ENCODE measurements around the gene IGF1R.

IGF1R gene

GRCh38 chr15:98878862-98879261 is 230.5 kb downstream of the IGF1R start:
- no peak overlapping the region for H3K4me3 ChIP-seq (ENCODE audit: low read depth in 1 of 5, low read length in 5 of 5)
- H3K27ac ChIP-seq (ENCODE audit: low read depth, low read length): no peak overlapping the region

GRCh38 chr15:98881526-98882520 is 233.5 kb downstream of the IGF1R start:
- Histone ChIP-seq H3K27ac (ENCODE audit: low read depth, low read length) (no peak overlapping the region), H3K36me3 (ENCODE audit: control insufficient read depth in 5 of 5, insufficient read depth in 5 of 5, low read length in 5 of 5) (no peaks in the 10 kb centered on the region), H3K4me1 (ENCODE audit: control insufficient read depth in 5 of 5, insufficient read depth in 5 of 5, low read length in 5 of 5) (peaks cover 0 to 11% (median 0%) of the 10 kb centered on the region in 5 donors), H3K9me3 (ENCODE audit: control insufficient read depth in 5 of 5, low read length in 5 of 5) (no peaks in the 10 kb centered on the region), H3K9ac (ENCODE audit: low read length in 5 of 5) (no peak overlapping the region), H3K4me3 (ENCODE audit: low read depth in 1 of 5, low read length in 5 of 5) (no peak overlapping the region), H3K27me3 (ENCODE audit: control insufficient read depth in 5 of 5, insufficient read depth in 4 of 5, low read length in 5 of 5) (no peaks in the 10 kb centered on the region)

More at GRCh38 chr15:98878862-98879261, 230.5 kb downstream of the IGF1R start:
- H3K27me3 ChIP-seq (ENCODE audit: control insufficient read depth in 5 of 5, insufficient read depth in 4 of 5, low read length in 5 of 5): peaks cover 0 to 4% (median 0%) of the 10 kb centered on the region in 5 donors
- peaks cover 0 to 19% (median 6%) of the 10 kb centered on the region in 5 donors for H3K4me1 ChIP-seq (ENCODE audit: control insufficient read depth in 5 of 5, insufficient read depth in 5 of 5, low read length in 5 of 5)
- no peaks in the 10 kb centered on the region for H3K36me3 ChIP-seq (ENCODE audit: control insufficient read depth in 5 of 5, insufficient read depth in 5 of 5, low read length in 5 of 5)
- H3K9me3 ChIP-seq (ENCODE audit: control insufficient read depth in 5 of 5, low read length in 5 of 5): no peaks in the 10 kb centered on the region
- no peak overlapping the region for H3K9ac ChIP-seq (ENCODE audit: low read length in 5 of 5)

GRCh38 chr15:98883478-98883877 is 235.1 kb downstream of the IGF1R start:
- H3K27me3 ChIP-seq (ENCODE audit: control insufficient read depth in 5 of 5, insufficient read depth in 4 of 5, low read length in 5 of 5): no peaks in the 10 kb centered on the region
- H3K27ac ChIP-seq (ENCODE audit: low read depth, low read length): no peak overlapping the region
- H3K4me3 ChIP-seq (ENCODE audit: low read depth in 1 of 5, low read length in 5 of 5): no peak overlapping the region
- no peaks in the 10 kb centered on the region for H3K9me3 ChIP-seq (ENCODE audit: control insufficient read depth in 5 of 5, low read length in 5 of 5)
- H3K4me1 ChIP-seq (ENCODE audit: control insufficient read depth in 5 of 5, insufficient read depth in 5 of 5, low read length in 5 of 5): peaks cover 0 to 10% (median 0%) of the 10 kb centered on the region in 5 donors
- no peaks in the 10 kb centered on the region for H3K36me3 ChIP-seq (ENCODE audit: control insufficient read depth in 5 of 5, insufficient read depth in 5 of 5, low read length in 5 of 5)
- H3K9ac ChIP-seq (ENCODE audit: low read length in 5 of 5): no peak overlapping the region

- H3K27me3 ChIP-seq (ENCODE audit: control insufficient read depth in 5 of 5, insufficient read depth in 4 of 5, low read length in 5 of 5): no peaks in the 10 kb centered on the region
- no peak overlapping the region for H3K9ac ChIP-seq (ENCODE audit: low read length in 5 of 5)
- H3K36me3 ChIP-seq (ENCODE audit: control insufficient read depth in 5 of 5, insufficient read depth in 5 of 5, low read length in 5 of 5): no peaks in the 10 kb centered on the region
- H3K4me3 ChIP-seq (ENCODE audit: low read depth in 1 of 5, low read length in 5 of 5): no peak overlapping the region
- peaks cover 0 to 10% (median 0%) of the 10 kb centered on the region in 5 donors for H3K4me1 ChIP-seq (ENCODE audit: control insufficient read depth in 5 of 5, insufficient read depth in 5 of 5, low read length in 5 of 5)
- no peak overlapping the region for H3K27ac ChIP-seq (ENCODE audit: low read depth, low read length)
- no peaks in the 10 kb centered on the region for H3K9me3 ChIP-seq (ENCODE audit: control insufficient read depth in 5 of 5, low read length in 5 of 5)
Observed at GRCh38 chr15:98884894-98885293, 236.6 kb downstream of the IGF1R start.

- Histone ChIP-seq H3K4me3 (ENCODE audit: low read depth in 1 of 5, low read length in 5 of 5) (no peak overlapping the region), H3K9me3 (ENCODE audit: control insufficient read depth in 5 of 5, low read length in 5 of 5) (no peaks in the 10 kb centered on the region), H3K27me3 (ENCODE audit: control insufficient read depth in 5 of 5, insufficient read depth in 4 of 5, low read length in 5 of 5) (no peaks in the 10 kb centered on the region), H3K27ac (ENCODE audit: low read depth, low read length) (no peak overlapping the region), H3K36me3 (ENCODE audit: control insufficient read depth in 5 of 5, insufficient read depth in 5 of 5, low read length in 5 of 5) (peaks cover 0 to 10% (median 0%) of the 10 kb centered on the region in 5 donors), H3K4me1 (ENCODE audit: control insufficient read depth in 5 of 5, insufficient read depth in 5 of 5, low read length in 5 of 5) (no peaks in the 10 kb centered on the region), H3K9ac (ENCODE audit: low read length in 5 of 5) (no peak overlapping the region)
Observed at GRCh38 chr15:98887976-98888375, 239.6 kb downstream of the IGF1R start.

- no peaks in the 10 kb centered on the region for H3K9me3 ChIP-seq (ENCODE audit: control insufficient read depth in 5 of 5, low read length in 5 of 5)
- no peak overlapping the region for H3K4me3 ChIP-seq (ENCODE audit: low read depth in 1 of 5, low read length in 5 of 5)
- H3K4me1 ChIP-seq (ENCODE audit: control insufficient read depth in 5 of 5, insufficient read depth in 5 of 5, low read length in 5 of 5): no peaks in the 10 kb centered on the region
- no peak overlapping the region for H3K9ac ChIP-seq (ENCODE audit: low read length in 5 of 5)
- H3K36me3 ChIP-seq (ENCODE audit: control insufficient read depth in 5 of 5, insufficient read depth in 5 of 5, low read length in 5 of 5): peaks cover 0 to 10% (median 0%) of the 10 kb centered on the region in 5 donors
- no peak overlapping the region for H3K27ac ChIP-seq (ENCODE audit: low read depth, low read length)
- no peaks in the 10 kb centered on the region for H3K27me3 ChIP-seq (ENCODE audit: control insufficient read depth in 5 of 5, insufficient read depth in 4 of 5, low read length in 5 of 5)
Observed at GRCh38 chr15:98888820-98889479, 240.6 kb downstream of the IGF1R start.

GRCh38 chr15:98889930-98890695 is 241.8 kb downstream of the IGF1R start:
- H3K27ac ChIP-seq (ENCODE audit: low read depth, low read length): no peak overlapping the region

GRCh38 chr15:98891301-98891700 is 243.0 kb downstream of the IGF1R start:
- Histone ChIP-seq H3K9me3 (ENCODE audit: control insufficient read depth in 5 of 5, low read length in 5 of 5) (no peaks in the 10 kb centered on the region), H3K27me3 (ENCODE audit: control insufficient read depth in 5 of 5, insufficient read depth in 4 of 5, low read length in 5 of 5) (no peaks in the 10 kb centered on the region), H3K27ac (ENCODE audit: low read depth, low read length) (no peak overlapping the region), H3K36me3 (ENCODE audit: control insufficient read depth in 5 of 5, insufficient read depth in 5 of 5, low read length in 5 of 5) (peaks cover 0 to 18% (median 0%) of the 10 kb centered on the region in 5 donors), H3K4me3 (ENCODE audit: low read depth in 1 of 5, low read length in 5 of 5) (no peak overlapping the region), H3K4me1 (ENCODE audit: control insufficient read depth in 5 of 5, insufficient read depth in 5 of 5, low read length in 5 of 5) (no peaks in the 10 kb centered on the region), H3K9ac (ENCODE audit: low read length in 5 of 5) (no peak overlapping the region)

More at GRCh38 chr15:98889930-98890695, 241.8 kb downstream of the IGF1R start:
- Histone ChIP-seq H3K9ac (ENCODE audit: low read length in 5 of 5) (no peak overlapping the region), H3K9me3 (ENCODE audit: control insufficient read depth in 5 of 5, low read length in 5 of 5) (no peaks in the 10 kb centered on the region), H3K36me3 (ENCODE audit: control insufficient read depth in 5 of 5, insufficient read depth in 5 of 5, low read length in 5 of 5) (peaks cover 0 to 14% (median 0%) of the 10 kb centered on the region in 5 donors), H3K4me1 (ENCODE audit: control insufficient read depth in 5 of 5, insufficient read depth in 5 of 5, low read length in 5 of 5) (no peaks in the 10 kb centered on the region), H3K4me3 (ENCODE audit: low read depth in 1 of 5, low read length in 5 of 5) (no peak overlapping the region), H3K27me3 (ENCODE audit: control insufficient read depth in 5 of 5, insufficient read depth in 4 of 5, low read length in 5 of 5) (no peaks in the 10 kb centered on the region)

GRCh38 chr15:98893401-98893800 is 245.1 kb downstream of the IGF1R start:
- Histone ChIP-seq H3K27ac (ENCODE audit: low read depth, low read length) (no peak overlapping the region), H3K36me3 (ENCODE audit: control insufficient read depth in 5 of 5, insufficient read depth in 5 of 5, low read length in 5 of 5) (peaks cover 0 to 23% (median 7%) of the 10 kb centered on the region in 5 donors), H3K27me3 (ENCODE audit: control insufficient read depth in 5 of 5, insufficient read depth in 4 of 5, low read length in 5 of 5) (no peaks in the 10 kb centered on the region), H3K4me3 (ENCODE audit: low read depth in 1 of 5, low read length in 5 of 5) (no peak overlapping the region), H3K4me1 (ENCODE audit: control insufficient read depth in 5 of 5, insufficient read depth in 5 of 5, low read length in 5 of 5) (no peaks in the 10 kb centered on the region), H3K9ac (ENCODE audit: low read length in 5 of 5) (no peak overlapping the region), H3K9me3 (ENCODE audit: control insufficient read depth in 5 of 5, low read length in 5 of 5) (no peaks in the 10 kb centered on the region)
